Astrocyte of the hippocampus (primary cell): ENCODE data around the gene PPP2R5B.

Experiments used
- DNase-seq: peaks from one replicate; pipeline ENCODE4 v3.0.0; 2011; ENCODE audit warnings: low read depth, low spot score

Gene PPP2R5B

DNA sequence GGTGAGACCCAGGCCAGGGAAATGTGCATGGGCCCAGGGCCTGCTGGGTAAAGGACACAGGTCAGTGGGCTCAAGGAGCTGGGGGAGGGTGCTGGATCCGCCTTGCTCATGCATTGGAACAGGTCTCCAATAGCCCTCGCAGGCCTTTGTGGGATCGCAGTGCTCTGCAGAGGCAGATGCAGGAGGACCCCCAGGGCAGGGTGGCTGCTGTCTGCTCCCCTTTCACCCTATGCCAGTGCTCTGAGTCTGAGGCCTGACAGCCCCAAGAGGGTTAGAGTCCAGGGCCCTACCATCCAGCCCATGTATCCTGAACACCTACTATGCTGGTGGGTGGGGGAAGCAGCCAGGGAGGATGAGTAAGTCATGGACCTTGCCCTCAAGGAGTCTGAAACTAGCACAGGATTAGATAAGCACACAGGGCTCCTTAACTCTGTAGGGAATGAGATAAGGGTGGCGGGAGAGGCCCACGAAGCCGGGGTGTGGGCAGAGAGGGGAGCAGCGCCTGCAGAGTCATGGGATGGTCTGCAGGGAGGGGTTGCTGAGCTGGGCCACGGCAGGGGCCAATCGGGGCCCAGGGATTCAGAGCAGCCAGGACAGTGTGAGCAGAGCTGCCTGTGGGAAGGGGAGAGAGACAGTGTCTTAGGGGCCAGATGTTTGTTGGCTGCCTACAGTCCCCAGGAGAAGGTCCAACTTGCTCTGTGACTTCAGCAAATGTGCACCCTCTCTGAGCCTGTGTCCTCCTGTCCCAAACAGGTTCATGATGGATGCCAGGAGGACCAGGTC is 35.6 kb upstream of the PPP2R5B start:
- no peak for DNase-seq

DNA sequence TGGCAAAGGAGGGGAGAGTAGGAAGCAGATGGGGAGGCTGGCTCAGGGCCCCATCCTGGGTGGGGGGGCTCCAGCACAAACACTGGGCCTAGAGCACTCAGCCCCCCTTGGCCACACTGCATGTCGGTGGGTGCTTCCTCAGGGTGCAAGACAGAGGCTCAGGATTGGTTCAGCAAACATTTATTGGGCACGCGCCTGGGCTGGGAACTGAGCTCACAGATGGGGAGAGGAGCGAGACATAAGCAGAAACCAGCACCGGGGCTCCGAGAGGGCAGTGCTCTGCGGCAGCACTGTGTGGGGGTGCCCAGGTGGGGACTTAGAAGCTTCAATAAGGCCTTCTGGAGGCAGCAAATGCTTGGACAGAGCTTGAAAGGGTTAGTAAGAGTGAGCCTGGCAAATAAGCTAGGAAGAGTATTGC is 34.0 kb upstream of the PPP2R5B start:
- no peak for DNase-seq

DNA sequence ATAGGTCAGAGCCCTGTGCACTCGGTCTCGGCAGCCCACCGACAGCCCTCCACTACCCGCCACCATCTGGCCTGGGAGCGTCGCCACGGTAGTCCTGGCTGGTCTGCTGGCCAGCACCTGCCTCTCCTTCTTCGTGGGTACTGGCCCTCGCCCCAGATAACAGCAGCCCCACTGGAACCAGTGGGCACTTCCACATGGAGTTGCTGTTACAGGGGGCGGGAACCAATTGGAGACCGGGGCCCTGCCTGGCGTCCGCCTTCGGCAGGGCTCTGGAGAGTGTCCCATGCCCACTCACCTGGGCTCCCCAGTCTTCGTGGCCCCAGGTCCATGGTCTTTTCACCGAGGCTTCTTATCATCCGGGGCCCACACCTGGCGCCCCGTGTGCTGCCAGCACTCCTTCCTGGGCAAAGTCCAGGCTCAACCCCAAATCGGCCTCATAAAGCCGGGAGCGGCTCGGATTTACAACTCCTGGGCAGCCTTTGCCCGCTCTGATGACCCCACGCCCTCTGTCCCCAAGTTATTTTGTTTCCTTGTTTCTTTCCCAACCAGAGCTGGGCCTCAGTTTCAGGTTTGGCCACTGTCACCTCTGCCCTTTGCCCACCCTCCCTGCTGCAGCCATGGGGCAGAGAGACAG is 33.2 kb upstream of the PPP2R5B start:
- DNase-seq, result no peak

DNA sequence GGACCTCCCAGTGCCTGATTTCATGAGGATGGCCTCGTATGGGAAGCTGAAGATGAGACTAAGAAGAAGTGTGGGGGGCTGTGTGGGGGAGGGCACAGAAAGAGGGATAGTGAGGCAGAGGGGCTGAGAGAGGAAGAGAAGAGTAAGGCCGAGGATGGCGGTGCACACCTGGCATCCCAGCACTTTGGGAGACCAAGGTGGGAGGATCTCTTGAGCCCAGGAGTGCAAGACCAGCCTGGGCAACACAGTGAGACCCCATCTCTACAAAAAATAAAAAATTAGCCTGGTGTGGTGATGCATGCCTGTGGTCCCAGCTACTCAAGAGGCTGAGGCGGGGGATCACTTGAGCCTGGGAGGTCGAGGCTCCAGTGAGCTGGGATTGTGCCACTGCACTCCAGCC is 32.6 kb upstream of the PPP2R5B start:
- DNase-seq, result no peak

DNA sequence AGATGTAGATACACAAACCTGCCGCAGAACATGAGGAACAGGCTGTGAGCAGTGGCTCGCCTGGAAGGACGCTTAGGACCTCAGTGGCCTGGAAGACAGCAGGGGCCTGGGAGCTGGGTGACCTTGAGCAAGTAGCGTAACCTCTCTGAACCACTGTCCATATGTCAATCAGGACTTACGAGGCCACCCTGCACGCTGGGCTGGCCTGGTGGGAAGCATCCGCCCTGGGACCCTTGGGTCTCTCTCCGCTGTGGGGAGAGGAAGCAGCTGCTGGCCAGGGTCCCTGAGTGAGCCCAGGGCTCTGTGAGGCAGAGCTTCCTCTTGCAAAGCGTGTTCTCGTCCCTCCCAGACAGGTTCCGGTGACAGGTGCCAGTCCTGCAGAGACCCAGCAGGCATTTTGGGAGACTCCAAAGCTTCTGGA is 32.1 kb upstream of the PPP2R5B start:
- DNase-seq, result no peak

DNA sequence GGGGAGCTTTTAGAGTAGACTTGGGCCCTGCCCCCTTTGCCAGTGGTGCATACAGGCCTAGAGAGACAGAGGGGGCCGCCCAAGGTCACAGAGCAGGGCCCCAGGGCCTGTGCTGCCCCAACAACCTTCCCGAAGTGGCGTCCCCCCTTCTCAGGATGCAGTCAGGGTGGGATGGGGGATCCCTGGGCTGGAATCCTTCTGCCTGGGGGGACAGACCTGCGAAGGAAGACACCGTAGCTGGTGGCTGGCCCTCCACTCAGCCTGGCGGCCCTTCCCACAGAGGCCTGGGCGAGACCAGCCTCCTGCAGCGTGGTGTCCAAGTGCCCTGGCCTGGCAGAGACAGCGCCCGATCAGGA is 31.7 kb upstream of the PPP2R5B start:
- DNase-seq, result no peak

DNA sequence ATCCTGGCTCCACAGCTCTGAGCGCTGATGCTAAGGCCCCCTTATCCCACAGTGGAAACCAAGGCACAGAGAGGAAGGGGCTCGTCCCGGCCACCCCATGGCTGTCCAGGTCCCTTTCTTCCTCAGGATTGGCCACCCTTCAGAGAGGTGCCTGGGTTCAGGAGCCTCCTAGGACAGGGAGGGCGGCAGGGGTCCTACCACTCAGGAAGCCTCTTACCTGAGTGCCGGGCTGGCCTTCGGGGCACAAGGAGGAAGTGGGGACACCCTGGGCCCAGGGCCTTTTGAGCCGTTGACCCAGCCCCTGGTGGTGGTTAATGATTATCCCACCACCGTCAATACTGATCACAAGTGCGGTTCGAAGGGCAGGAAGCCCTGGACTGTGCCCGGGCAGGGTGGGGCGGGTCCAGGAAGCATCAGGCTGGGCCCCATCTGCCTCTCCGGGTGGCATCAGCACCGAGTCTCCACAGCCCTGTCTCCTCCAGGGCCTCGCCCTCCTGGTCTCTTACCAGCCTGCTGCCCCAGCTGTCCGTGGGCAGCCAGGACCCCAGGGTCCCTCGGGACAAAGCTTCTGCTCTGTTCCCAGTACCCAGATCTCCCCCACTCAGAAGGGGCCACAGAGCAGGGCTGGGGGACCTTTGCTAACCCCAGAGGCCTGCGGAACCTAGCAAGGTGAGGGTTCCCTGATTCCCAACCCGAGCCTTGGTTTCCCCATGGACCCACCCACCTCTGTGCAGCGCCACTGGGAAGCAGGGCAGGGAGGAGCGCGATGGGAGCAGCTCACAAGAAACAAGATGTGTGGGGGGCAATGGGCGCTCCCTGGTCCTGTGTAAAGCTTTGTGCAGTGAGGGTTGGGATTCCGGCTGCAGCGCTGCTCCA is 31.1 kb upstream of the PPP2R5B start:
- no peak for DNase-seq

DNA sequence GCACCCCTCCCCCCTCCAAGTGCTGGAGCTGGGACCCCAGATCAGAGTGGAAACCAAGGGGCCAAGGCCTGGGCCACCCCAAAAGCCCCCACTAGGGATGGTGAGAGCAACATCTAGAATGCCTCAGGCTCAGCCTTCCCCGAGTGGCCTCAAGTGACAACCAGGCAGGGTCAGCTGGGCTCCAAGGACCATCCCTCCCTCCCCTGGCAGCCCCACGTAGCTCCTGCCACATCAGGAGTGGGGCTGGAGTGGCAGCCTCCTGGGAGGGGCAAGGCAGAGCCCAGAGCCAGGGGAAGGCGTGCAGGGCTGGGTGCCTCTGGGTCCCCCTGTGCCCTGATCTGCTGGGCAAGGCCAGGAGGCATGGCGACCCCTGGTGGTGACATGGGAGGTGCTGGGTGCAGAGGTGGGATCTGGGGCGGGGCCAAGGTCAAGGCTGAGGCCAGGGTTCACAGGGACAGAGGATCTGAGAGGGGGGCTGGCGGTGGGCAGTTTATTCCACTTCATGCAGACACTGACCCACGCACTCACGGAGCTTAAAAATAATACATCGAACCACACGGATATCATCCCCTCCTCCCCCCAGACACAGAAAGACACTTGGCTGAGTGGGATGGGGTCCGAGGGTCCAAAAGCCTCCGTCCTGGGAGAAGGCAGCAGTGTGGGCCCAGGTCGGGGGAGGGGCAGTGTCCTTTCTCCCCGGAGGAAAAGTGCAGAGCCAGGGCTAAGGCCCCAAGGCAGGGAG is 30.2 kb upstream of the PPP2R5B start:
- peak; percentile 84 for DNase-seq

DNA sequence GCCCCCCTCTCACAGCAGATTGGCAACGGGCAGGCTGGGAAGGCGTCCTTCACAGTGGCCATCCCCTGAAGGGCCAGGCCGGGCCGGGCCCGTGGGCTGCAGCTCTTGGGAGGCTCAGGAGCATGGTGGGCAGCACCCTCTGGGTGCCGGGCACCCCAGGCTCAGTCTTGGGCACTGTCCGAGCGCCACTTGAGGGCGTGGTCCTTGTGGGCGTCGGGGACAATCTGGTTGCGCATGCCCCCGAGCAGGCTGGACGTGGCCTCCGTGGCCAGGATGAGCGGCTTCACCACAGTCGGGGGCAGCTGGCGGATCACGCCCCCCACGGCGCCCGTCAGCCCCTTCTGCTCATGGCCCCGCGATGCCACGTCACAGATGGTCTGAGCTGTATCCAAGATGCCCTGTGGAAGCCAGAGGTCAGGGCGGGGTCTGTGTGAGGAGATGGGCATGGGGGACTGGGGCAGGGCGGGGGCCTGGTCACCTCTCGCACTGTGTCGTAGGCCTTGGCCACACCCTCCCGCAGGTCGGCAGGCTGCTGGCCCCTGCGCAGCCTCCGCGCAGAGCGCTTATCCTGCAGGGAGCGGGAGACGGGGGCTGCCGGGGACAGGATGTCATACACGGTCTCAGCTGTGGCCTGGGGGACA is 29.6 kb upstream of the PPP2R5B start:
- DNase-seq, result no peak

DNA sequence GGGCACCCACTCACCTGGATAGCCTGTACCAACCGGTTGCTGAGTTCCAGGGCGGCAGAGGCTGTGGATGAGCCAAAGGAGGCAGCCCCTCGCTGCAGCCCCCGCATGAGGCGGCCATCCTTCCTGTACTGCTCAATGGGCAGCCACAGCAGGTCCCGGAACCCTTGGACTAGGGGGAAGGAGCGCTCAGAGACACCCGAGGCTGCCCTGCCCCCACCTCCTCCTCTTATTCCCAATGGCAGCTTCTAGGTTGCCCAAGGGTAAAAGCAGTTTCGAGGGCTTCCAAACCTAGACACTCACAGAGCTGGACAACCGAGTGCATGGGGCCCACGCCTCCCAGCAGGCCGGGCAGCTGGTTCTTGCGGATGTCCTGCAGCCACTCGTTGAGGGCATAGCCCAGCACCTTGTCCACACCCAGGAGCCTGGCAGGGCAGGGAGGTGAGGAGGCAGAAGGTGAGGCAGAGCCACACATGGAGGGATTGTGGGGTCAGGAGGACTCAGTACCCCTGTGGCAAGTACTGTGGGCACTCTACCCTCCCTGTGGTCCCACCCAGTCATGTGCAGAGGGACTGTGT is 28.0 kb upstream of the PPP2R5B start:
- no peak for DNase-seq

DNA sequence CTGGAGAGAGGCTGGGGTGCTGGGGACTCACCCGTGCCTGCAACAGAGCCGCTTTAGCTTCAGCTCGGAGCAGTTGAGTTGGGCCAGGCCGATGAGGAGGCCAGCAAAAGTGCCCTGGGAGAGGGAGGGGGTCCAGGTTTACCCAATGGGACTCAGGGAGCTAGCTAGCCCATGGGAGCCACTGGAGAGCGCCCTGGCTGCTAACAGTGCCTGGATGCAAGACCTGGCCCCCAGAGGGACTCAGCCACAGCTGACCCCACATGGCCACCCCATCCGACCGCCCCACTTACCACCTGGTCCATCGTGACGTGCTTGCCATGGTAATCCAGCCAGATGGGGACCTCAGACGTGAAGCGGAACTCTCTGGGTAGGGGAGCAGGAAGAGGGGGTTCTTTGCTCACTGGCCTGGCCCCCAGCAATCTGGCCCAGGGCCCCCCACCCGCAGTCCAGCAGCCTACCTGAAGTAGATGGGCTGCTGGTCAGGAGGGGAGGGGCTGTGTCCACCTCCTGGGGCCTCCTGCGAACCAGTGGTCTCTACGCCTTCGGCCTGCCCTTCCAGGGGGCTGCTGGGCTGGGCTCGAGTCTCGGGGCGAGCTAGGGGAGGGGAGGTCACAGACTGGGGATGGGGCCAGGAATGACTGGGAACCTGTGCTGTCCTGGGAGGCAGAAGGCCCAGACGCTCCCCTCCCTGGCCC is 27.0 kb upstream of the PPP2R5B start:
- DNase-seq, result no peak

DNA sequence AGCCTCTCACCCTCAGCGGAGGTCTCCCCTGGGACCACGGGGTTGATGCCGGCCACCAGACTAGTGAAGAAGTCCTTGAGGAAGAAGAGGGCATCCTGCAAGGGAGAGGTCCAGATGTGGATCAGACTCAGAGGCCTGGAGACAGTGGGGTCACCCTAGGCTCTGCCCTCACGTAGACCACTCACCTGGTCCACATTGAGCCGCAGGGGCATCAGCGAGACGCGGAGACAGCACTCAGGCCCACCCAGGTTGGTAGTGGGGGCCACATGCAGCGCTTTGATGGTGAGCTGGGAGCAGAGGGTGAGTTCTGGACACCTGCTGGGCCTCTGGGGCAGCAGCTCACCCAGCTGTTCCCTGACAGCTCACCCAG is 26.4 kb upstream of the PPP2R5B start:
- no peak for DNase-seq

DNA sequence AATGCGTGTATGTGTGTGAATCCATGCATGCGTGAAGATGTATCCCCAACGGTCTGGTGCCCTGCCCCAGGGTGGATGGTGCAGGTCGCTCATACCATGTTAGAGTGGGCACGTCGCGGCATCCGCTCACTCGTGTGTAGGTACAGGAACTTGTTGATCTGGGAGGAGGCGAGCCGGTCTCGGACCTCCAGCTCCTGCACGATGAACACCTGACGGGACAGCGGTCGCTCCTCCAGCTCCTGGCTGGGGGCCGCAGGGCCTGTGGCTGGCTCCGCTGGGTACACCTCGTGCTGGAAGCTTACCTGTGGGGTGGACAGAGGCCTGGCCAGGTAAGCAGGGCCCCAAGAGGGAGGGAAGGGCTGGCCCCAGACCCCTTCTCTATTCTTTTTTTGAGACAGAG is 25.9 kb upstream of the PPP2R5B start:
- no peak for DNase-seq

DNA sequence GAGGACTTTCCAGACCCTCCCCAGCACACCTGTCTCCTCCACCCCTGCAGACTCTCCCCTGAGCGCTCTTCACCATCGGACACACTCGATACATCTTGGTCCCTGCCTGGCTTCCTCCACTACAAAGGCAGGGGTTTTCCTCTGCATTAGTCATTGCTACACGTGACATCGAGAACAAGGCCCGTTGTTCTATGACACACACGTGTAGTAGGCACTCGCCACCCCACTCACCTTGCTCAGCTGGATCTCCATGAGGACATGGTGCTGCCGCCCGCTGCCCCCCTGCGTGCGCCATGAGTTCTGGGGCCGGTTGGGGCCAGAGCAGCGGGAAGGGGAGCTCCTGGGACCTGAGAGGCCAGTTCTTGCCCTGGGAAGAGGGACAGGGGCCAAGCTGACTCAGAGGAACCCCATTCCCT is 24.2 kb upstream of the PPP2R5B start:
- DNase-seq, result peak; percentile 32

DNA sequence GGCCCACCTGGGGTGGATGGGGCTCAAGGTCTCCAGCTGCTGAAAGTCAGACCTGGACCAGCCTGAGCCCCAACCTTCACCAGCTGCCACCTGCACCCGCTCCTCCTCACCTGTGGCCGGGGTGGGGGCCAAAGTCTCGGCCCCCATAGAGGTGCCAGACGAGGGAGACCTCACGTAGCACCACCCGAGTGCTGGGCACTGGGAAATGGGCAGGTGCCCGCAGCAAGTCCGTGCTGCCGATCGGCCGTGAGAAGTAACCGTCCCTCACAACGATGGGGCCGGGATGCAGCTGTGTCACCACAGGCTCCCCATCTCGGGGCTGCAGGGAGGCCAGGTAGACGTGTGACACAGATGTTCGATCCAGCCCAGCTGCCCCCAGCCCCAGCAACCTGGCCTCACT is 23.7 kb upstream of the PPP2R5B start:
- DNase-seq, result no peak

DNA sequence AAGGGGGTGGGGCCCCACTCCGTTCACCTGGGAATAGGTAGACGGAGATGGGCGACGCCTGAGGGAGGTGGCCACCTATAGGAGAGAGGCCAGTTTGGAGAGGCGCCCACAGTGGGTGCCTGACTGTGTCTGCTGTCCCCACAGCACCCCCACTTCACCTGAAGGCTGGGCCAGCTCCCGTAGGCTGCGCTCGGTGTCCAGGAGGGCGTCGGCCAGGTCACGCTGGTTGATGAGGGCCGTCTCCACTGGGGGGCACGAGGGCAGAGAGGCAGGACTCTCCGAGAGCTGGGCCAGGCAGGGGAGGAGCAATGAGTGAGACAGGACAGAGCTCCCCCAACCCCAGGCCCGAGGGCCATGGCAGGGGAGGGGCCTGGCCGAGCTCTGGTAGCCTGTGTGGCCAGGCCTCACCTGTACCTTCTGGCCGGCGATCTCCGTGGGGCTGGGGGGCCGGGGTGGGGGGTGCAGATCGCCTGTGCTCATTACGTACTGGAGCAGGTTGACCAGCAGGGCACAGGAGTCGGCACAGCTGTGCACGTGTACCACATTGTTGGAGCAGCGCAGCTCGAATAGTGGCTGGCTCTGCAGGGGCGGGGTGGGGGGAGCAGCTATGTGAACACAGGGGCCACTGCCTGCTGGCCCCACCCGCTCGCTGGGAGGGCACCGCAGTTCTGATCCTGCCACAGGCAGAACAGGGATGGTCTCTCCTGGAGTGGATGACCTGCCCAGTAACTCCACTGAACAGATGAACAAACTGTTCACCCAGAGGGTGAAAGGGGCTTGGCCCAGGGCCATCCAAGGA is 22.2 kb upstream of the PPP2R5B start:
- DNase-seq, result no peak

DNA sequence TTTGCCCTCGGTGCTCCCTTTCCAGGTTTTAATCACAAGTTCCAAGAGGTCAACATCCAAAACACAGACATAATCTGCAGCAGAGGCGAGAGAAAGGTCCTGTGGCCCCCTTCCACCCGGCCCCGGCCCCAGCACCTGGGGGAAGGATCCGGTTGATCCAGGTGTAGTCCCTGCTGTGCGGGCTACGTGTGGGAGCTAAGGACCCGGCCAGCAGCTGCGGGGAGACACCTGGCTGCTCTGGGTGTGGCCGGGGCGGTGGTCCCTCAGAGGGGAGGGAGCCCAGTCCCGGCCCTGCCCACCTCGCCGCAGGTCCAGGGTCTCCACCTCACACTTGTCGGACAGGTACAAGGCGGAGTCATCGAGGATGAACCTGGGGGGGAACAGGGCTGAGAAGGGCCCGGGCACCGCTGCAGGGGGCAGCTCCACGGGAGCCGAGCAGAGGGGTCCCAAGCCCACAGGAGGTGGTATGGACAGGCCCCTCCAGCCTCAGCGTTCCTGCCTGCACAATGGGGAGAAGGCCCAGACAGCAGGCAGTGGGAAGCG is 21.1 kb upstream of the PPP2R5B start:
- no peak for DNase-seq

DNA sequence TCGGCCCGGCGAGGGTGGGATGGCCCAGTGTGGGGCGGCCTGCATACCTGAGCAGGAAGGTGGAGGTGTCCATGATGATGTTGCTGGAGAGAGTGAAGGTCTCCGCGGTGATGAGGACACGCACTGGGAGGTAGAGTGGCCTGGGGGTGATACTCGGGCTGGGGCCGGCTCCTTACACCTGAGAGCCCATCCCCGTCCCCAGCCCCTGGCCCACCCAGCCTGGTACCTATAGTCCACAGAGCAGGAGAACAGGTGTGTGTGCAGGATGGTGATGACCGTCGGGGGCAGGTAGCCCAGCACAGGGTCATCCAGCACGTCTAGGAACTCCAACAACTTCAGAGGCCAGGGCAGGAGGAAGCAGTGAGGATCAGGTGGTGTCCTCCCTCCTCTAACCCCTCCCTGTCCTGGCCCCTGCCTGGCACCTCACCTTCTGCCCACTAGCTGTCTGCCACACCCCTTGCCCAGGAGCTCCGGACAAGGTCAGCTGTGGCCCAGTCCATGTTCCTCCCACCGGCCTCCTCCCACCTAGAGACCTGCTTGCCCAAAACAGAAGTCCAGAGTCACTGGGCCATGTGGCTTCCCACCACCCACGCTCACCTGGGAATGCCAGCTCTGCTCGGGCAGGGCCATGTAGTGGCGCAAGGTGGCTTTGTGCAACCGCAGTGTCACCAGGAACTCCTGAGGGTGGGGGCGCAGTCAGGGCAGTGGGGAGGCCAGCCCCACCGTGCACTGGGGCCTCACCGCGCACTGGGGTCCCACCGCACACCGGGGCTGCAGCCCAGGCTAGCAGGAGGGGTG is 18.8 kb upstream of the PPP2R5B start:
- DNase-seq, result no peak

DNA sequence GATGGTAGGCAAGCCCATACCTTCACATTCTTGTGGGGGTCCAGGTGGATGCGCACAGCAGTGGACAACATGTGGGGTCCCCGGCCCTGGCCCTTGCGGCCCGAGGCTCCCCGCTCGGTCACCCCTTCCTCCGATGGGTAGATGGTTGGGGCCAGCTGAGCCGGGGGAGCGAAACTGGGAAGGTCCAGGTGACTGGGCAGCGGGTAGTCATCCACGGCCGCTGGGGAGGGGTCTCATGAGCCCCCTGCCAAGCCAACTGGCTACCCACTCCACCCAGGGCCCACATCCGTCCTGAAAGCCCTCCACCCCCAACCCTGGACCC is 18.2 kb upstream of the PPP2R5B start:
- DNase-seq, result no peak
